Nephron (organoid): Measurements from ENCODE around the gene TCF4.
A peak's percentile ranks its signal among the peaks of the same experiment; 100 is the strongest.

Experiments used
- H3K27ac Mint-ChIP-seq, 3 experiments: 2 replicates each; pipeline ENCODE4 v1.8.0; 2020; ENCODE audit warnings: mixed read lengths in 3 of 3, mild to moderate bottlenecking in 2 of 3, moderate library complexity in 1 of 3
- H3K27me3 Mint-ChIP-seq: 2 replicates; pipeline ENCODE4 v1.8.0; 2021; ENCODE audit warnings: low read depth, mild to moderate bottlenecking, moderate library complexity, mixed read lengths
- H3K36me3 Mint-ChIP-seq: 2 replicates; pipeline ENCODE4 v1.8.0; 2020; ENCODE audit warnings: low read depth, mixed read lengths
- H3K4me1 Mint-ChIP-seq: 2 replicates; pipeline ENCODE4 v1.8.0; 2020; ENCODE audit warnings: mixed read lengths
- H3K4me3 Mint-ChIP-seq, 3 experiments: 2 replicates each; pipeline ENCODE4 v1.8.0; 2020; ENCODE audit warnings: mild to moderate bottlenecking in 3 of 3, mixed read lengths in 3 of 3, moderate library complexity in 2 of 3
- H3K9me3 Mint-ChIP-seq: 2 replicates; pipeline ENCODE4 v1.8.0; 2020; ENCODE audit warnings: mixed read lengths
- TF ChIP-seq, protein P1 (sequence below), 3 experiments: fragments of 200-600 bp; sonication (generic); IDR thresholded peaks; one replicate each; pipeline ENCODE4 v1.5.0; 2021; ENCODE audit warnings: antibody characterized with exemption in 3 of 3; ENCODE audit not compliant: unreplicated experiment in 3 of 3

TCF4 gene

GRCh38 chr18:55407774-55408535 is 180.0 kb downstream of the TCF4 start:
- no peaks in the 10 kb centered on the region for H3K36me3 Mint-ChIP-seq
- H3K27me3 Mint-ChIP-seq: no peaks in the 10 kb centered on the region
- H3K4me3 Mint-ChIP-seq: no peak overlapping the region
- H3K4me1 Mint-ChIP-seq: peaks cover 55% of the 10 kb centered on the region
- peak overlapping the region in 2 of 3 experiments; percentile 64 to 98 for H3K27ac Mint-ChIP-seq
- H3K9me3 Mint-ChIP-seq: no peaks in the 10 kb centered on the region
- TF ChIP-seq, protein P1, sequence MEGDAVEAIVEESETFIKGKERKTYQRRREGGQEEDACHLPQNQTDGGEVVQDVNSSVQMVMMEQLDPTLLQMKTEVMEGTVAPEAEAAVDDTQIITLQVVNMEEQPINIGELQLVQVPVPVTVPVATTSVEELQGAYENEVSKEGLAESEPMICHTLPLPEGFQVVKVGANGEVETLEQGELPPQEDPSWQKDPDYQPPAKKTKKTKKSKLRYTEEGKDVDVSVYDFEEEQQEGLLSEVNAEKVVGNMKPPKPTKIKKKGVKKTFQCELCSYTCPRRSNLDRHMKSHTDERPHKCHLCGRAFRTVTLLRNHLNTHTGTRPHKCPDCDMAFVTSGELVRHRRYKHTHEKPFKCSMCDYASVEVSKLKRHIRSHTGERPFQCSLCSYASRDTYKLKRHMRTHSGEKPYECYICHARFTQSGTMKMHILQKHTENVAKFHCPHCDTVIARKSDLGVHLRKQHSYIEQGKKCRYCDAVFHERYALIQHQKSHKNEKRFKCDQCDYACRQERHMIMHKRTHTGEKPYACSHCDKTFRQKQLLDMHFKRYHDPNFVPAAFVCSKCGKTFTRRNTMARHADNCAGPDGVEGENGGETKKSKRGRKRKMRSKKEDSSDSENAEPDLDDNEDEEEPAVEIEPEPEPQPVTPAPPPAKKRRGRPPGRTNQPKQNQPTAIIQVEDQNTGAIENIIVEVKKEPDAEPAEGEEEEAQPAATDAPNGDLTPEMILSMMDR (IDR thresholded peaks at IDR 0.05; ENCODE audit: unreplicated experiment in 3 of 3): no peak

- Mint-ChIP-seq H3K4me3 (peak overlapping the region in 1 of 3 experiments; percentile 70), H3K27ac (peak overlapping the region; percentile 30 to 98 (median 88)), H3K9me3 (no peaks in the 10 kb centered on the region), H3K27me3 (no peaks in the 10 kb centered on the region), H3K4me1 (peaks cover 59% of the 10 kb centered on the region), H3K36me3 (no peaks in the 10 kb centered on the region)
- TF ChIP-seq, protein P1 (IDR thresholded peaks at IDR 0.05; ENCODE audit: unreplicated experiment in 3 of 3): no peak
Measured at GRCh38 chr18:55407191-55407590, 180.8 kb downstream of the TCF4 start.

- Mint-ChIP-seq H3K4me3 (peak overlapping the region in 1 of 3 experiments; percentile 70), H3K27me3 (no peaks in the 10 kb centered on the region), H3K9me3 (no peaks in the 10 kb centered on the region), H3K27ac (peak overlapping the region; percentile 85 to 98 (median 88)), H3K36me3 (no peaks in the 10 kb centered on the region), H3K4me1 (peaks cover 66% of the 10 kb centered on the region)
- TF ChIP-seq, protein P1 (IDR thresholded peaks at IDR 0.05; ENCODE audit: unreplicated experiment in 3 of 3): no peak
Measured at GRCh38 chr18:55406451-55406991, 181.5 kb downstream of the TCF4 start.

- no peaks in the 10 kb centered on the region for H3K9me3 Mint-ChIP-seq
- peak overlapping the region in 2 of 3 experiments; percentile 50 to 70 for H3K4me3 Mint-ChIP-seq
- H3K4me1 Mint-ChIP-seq: peaks cover 72% of the 10 kb centered on the region
- TF ChIP-seq, protein P1 (IDR thresholded peaks at IDR 0.05; ENCODE audit: unreplicated experiment in 3 of 3): no peak
- no peaks in the 10 kb centered on the region for H3K27me3 Mint-ChIP-seq
- H3K27ac Mint-ChIP-seq: peak overlapping the region; percentile 85 to 98 (median 88)
- H3K36me3 Mint-ChIP-seq: no peaks in the 10 kb centered on the region
Measured at GRCh38 chr18:55405893-55406406, 182.0 kb downstream of the TCF4 start.

- Mint-ChIP-seq H3K9me3 (no peaks in the 10 kb centered on the region), H3K4me3 (peak overlapping the region; percentile 28 to 44 (median 32)), H3K27me3 (no peaks in the 10 kb centered on the region), H3K4me1 (peaks cover 76% of the 10 kb centered on the region), H3K36me3 (no peaks in the 10 kb centered on the region), H3K27ac (peak overlapping the region; percentile 85 to 98 (median 88))
- TF ChIP-seq, protein P1 (IDR thresholded peaks at IDR 0.05; ENCODE audit: unreplicated experiment in 3 of 3): no peak
Measured at GRCh38 chr18:55405475-55405874, 182.5 kb downstream of the TCF4 start.
